Lung (tissue), 12 donors: Measurements from ENCODE around the gene CDHR1. TPM values are rescaled to one million over a fixed set of nuclear protein-coding genes. Genes with fewer than 3 reads are reported as not detected.

ENCODE experiments used
- ATAC-seq: fragments of 200-7000 bp; cut with Tn5 transposase; one replicate; pipeline ENCODE4 v1.9.1; 2020; ENCODE audit warnings: moderate number of reproducible peaks; ENCODE audit not compliant: insufficient read depth, low FRiP score
- DNase-seq, 3 donors: peaks; one replicate each; pipeline ENCODE4 v3.0.0-alpha.2; 2013 to 2017
- H3K27ac ChIP-seq, 2 donors: one replicate each; pipeline ENCODE4 v1.5.1; 2013; ENCODE audit warnings: mild to moderate bottlenecking in 2 of 2, moderate library complexity in 2 of 2, control low read depth in 1 of 2, inconsistent platforms in 1 of 2, low read depth in 1 of 2, low read length in 1 of 2
- H3K27me3 ChIP-seq, 3 donors: one replicate each; pipeline ENCODE4 v1.5.1; 2013; ENCODE audit warnings: low read length in 2 of 3; ENCODE audit not compliant: control insufficient read depth in 3 of 3, insufficient read depth in 3 of 3
- H3K36me3 ChIP-seq, 4 donors: one replicate each; pipeline ENCODE4 v1.5.1; 2013; ENCODE audit warnings: low read length in 4 of 4, mild to moderate bottlenecking in 1 of 4, moderate library complexity in 1 of 4; ENCODE audit not compliant: control insufficient read depth in 4 of 4, insufficient read depth in 4 of 4
- H3K4me1 ChIP-seq, 5 donors: one replicate each; pipeline ENCODE4 v1.5.1; 2013; ENCODE audit warnings: low read length in 5 of 5, mild to moderate bottlenecking in 2 of 5, moderate library complexity in 1 of 5; ENCODE audit not compliant: control insufficient read depth in 5 of 5, insufficient read depth in 5 of 5
- H3K4me3 ChIP-seq: one replicate; pipeline ENCODE4 v1.5.1; 2013; ENCODE audit warnings: mild to moderate bottlenecking, control low read depth, moderate library complexity
- H3K9ac ChIP-seq, 2 donors: one replicate each; pipeline ENCODE4 v1.5.1; 2013; ENCODE audit warnings: low read length in 2 of 2, control low read depth in 1 of 2; ENCODE audit not compliant: insufficient read depth in 1 of 2
- H3K9me3 ChIP-seq, 4 donors: one replicate each; pipeline ENCODE4 v1.5.1; 2013; ENCODE audit warnings: low read length in 3 of 4, mild to moderate bottlenecking in 1 of 4, moderate library complexity in 1 of 4; ENCODE audit not compliant: control insufficient read depth in 4 of 4, insufficient read depth in 3 of 4
- WGBS, 2 donors: extraction: QIAGEN DNeasy Blood & Tissue Kit; methylation state at CpG; one replicate each; pipeline ENCODE4 v1.1.7; 2013; 5-methylcytosine and 5-hydroxymethylcytosine counted together
- polyA plus RNA-seq, 2 donors: library from polyadenylated mRNA; stranded (reverse); fragments of 200-250 nt; gene quantifications; one replicate each; pipeline ENCODE4 v1.2.1, GENCODE V29; 2013
- total RNA-seq, 2 donors: library from RNA; depleted of rRNA in 1 of 2; stranded (reverse); fragments of >200 nt in 1 of 2; gene quantifications; one replicate each; pipeline ENCODE4 v1.2.1, GENCODE V29; 2014 to 2021
- TF ChIP-seq, protein P1 (sequence below): IDR thresholded peaks from 2 replicates; pipeline ENCODE4 v1.5.1; 2012; ENCODE audit warnings: mild to moderate bottlenecking; ENCODE audit errors: control extremely low read depth, extremely low read depth
- donor health status: control.
- donor health status: control.
- donor health status: Bipolar disorder and iron deficiency.
- donor health status: healthy.
- donor health status: DM: yes; HTN: yes; CAD: no.

Gene CDHR1
- total and polyA plus RNA-seq, 4 donors: 0.10 to 0.49 (median 0.32) TPM

DNA sequence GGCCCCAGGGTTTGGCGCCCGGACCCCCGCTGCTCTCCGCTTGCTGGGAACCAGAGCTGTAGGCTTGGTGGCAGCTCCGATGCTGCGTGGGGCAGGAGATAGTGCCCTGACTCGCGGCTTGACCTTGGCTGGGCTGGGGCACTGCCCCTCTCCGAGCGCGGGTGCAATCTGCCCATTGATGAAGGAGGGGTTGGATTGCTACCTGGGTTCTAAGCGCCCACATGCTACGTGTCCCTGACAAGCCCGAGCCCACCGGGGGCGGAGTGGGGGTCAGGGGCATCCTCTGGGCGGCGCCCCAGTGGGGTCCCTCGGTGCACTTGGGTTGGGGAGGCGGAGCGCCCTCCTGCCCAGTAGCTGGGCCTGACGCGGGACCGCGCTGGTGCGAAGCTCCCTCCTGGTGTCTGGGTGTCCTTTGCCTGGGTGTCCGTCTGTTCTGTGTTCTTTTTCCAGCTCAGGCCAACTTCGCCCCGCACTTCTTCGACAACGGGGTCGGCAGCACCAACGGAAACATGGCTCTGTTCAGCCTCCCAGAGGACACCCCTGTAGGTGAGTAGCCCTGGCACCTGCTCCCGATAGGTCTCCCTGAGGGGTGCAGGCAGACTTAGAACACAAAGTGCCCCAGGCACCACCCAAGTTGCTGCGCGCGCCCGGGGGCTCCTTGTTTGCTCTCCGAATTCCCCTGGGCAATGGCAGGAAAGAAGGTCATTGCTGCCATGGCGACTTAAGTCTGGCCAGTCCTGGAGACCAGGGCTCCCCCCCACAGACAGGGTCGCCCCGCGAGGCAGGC lies 900 bp downstream of the CDHR1 start:
- no peak for ATAC-seq
- DNase-seq: peak in 1 of 3 donors; percentile 1
- Histone ChIP-seq H3K27ac (no peak overlapping the region), H3K9ac (no peak overlapping the region), H3K9me3 (no peaks in the 10 kb centered on the region), H3K36me3 (no peaks in the 10 kb centered on the region), H3K4me1 (peaks cover 0 to 6% (median 0%) of the 10 kb centered on the region in 5 donors), H3K4me3 (no peak overlapping the region), H3K27me3 (peaks cover 0 to 56% (median 32%) of the 10 kb centered on the region in 3 donors)
- TF ChIP-seq, protein P1, sequence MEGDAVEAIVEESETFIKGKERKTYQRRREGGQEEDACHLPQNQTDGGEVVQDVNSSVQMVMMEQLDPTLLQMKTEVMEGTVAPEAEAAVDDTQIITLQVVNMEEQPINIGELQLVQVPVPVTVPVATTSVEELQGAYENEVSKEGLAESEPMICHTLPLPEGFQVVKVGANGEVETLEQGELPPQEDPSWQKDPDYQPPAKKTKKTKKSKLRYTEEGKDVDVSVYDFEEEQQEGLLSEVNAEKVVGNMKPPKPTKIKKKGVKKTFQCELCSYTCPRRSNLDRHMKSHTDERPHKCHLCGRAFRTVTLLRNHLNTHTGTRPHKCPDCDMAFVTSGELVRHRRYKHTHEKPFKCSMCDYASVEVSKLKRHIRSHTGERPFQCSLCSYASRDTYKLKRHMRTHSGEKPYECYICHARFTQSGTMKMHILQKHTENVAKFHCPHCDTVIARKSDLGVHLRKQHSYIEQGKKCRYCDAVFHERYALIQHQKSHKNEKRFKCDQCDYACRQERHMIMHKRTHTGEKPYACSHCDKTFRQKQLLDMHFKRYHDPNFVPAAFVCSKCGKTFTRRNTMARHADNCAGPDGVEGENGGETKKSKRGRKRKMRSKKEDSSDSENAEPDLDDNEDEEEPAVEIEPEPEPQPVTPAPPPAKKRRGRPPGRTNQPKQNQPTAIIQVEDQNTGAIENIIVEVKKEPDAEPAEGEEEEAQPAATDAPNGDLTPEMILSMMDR: no peak
- 16 to 24% methylated on average over 41 to 43 of the region's 43 CpGs for WGBS, 2 donors

DNA sequence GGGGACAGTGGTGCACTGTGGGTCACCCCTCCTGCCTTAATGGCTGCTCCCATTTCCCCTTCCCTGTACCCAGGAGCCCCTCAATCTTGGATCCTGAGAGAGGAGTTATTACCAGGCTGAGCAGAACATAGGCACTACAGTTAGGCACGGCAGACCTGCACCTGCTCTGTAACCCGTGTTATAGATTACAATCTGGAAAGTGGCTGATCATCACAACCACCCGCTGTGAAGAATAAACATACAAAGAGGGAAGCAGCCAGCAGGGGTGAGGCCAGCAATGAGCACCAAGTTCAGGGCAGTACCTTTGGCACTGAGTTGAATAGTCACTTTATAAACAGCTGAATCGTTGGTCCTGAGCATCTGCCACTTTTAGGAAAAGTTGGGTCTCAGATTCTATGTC lies 1.7 kb downstream of the CDHR1 start:
- Histone ChIP-seq H3K4me3 (no peak overlapping the region), H3K27me3 (peaks cover 0 to 53% (median 32%) of the 10 kb centered on the region in 3 donors)
- no peak for DNase-seq

DNA sequence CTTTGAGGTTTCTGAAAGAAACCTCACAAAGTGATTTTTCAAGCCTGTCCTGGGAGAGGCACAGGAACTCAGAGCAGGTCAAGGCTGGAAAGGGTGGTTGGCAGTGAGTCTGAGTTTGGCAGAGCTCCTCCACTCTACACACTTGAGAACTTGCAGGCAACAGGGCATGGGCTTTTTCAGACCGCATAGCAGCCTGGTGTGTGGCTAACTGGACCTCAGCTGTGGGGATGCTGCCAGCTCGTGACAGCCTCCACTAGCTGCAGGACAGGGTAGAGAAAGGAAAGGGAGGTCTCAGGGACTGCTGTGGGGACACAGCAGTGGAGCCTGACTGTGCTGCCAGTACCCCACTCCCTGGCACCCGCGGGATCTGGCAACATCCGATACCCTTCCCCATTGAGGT lies 2.6 kb downstream of the CDHR1 start:
- DNase-seq (no peak), ATAC-seq (no peak)
- Histone ChIP-seq H3K27ac (no peak overlapping the region), H3K4me3 (no peak overlapping the region), H3K27me3 (peaks cover 0 to 50% (median 32%) of the 10 kb centered on the region in 3 donors), H3K36me3 (no peaks in the 10 kb centered on the region), H3K4me1 (peaks cover 0 to 6% (median 0%) of the 10 kb centered on the region in 5 donors), H3K9me3 (no peaks in the 10 kb centered on the region), H3K9ac (no peak overlapping the region)
- TF ChIP-seq, protein P1: no peak
- 65 to 88% methylated on average over 5 of the region's 5 CpGs for WGBS, 2 donors

More for the DNA sequence above, 1.7 kb downstream of the CDHR1 start:
- ATAC-seq: no peak
- no peaks in the 10 kb centered on the region for H3K9me3 ChIP-seq
- no peak overlapping the region for H3K27ac ChIP-seq
- no peaks in the 10 kb centered on the region for H3K36me3 ChIP-seq
- 15 to 22% methylated on average over 4 of the region's 4 CpGs for WGBS, 2 donors
- TF ChIP-seq, protein P1: no peak
- peaks cover 0 to 6% (median 0%) of the 10 kb centered on the region in 5 donors for H3K4me1 ChIP-seq
- H3K9ac ChIP-seq: no peak overlapping the region
